ENCODE results near the gene SAMD3.

GRCh38 chr6:130215526-130215925 lies 7.2 kb downstream of the SAMD3 start:
- TF ChIP-seq ZBTB10 (CRISPR knock-in tag; IDR thresholded peaks at IDR 0.05; ENCODE audit: borderline replicate concordance): no peak
- no peak for TF ChIP-seq CERS6 (CRISPR knock-in tag; IDR thresholded peaks at IDR 0.05)
- no peak for TF ChIP-seq CREB1 (IDR thresholded peaks at IDR 0.05)
- TF ChIP-seq CREB1 (CRISPR knock-in tag; IDR thresholded peaks at IDR 0.05): no peak
- TF ChIP-seq ZBTB26 (CRISPR knock-in tag; IDR thresholded peaks at IDR 0.05; ENCODE audit: borderline replicate concordance): no peak
- no peak for TF ChIP-seq SMC3 (IDR thresholded peaks at IDR 0.05; ENCODE audit: low read length)
- no peak for TF ChIP-seq MTA3 (CRISPR knock-in tag; IDR thresholded peaks at IDR 0.05)
- TF ChIP-seq CTCF (CRISPR knock-in tag; IDR thresholded peaks at IDR 0.05): no peak
- no peak for TF ChIP-seq ERF (CRISPR knock-in tag; IDR thresholded peaks at IDR 0.05)
- no peak for TF ChIP-seq ELK4 (CRISPR knock-in tag; IDR thresholded peaks at IDR 0.05; ENCODE audit: borderline replicate concordance)
- no peak for TF ChIP-seq PATZ1 (CRISPR knock-in tag; IDR thresholded peaks at IDR 0.05)
- no peak for TF ChIP-seq ZNF232 (CRISPR knock-in tag; IDR thresholded peaks at IDR 0.05; ENCODE audit: borderline replicate concordance)
- TF ChIP-seq ETS1 (CRISPR knock-in tag; IDR thresholded peaks at IDR 0.05): no peak
- TF ChIP-seq CREM (IDR thresholded peaks at IDR 0.05): no peak
- TF ChIP-seq CREM (CRISPR knock-in tag; IDR thresholded peaks at IDR 0.05): no peak
- TF ChIP-seq POLR2A (IDR thresholded peaks at IDR 0.05; ENCODE audit: insufficient read depth in 1 of 2, low read depth in 2 of 2, low read length in 2 of 2): no peak
